Endothelial cell of umbilical vein (primary cell): Measurements from ENCODE around the gene TTI1. TPM values are rescaled to one million over a fixed set of nuclear protein-coding genes. Genes with fewer than 3 reads are reported as not detected.

ENCODE experiments used
- BruUV-seq: library from RNA; stranded (reverse); fragments of 400-500 nt; replicated peaks from 2 replicates; lab custom pipeline; 2021; lab: Mats Ljungman, UMichigan
- CTCF ChIA-PET: fragments of 300-600, 350-600 bp; sonication (Branson Sonifier 250); formaldehyde crosslinking; loops from one replicate; lab custom pipeline; 2021; ENCODE audit warnings: antibody characterized with exemption, inconsistent platforms; lab: Charles Lee
- POLR2A ChIA-PET: fragments of 300-600, 350-600 bp; sonication (Branson Sonifier 250); formaldehyde crosslinking; loops from one replicate; lab custom pipeline; 2021; ENCODE audit warnings: antibody characterized with exemption, inconsistent platforms; lab: Charles Lee
- DNase-seq: peaks from one replicate; pipeline ENCODE4 v3.0.0-alpha.2; 2011; ENCODE audit warnings: low read depth, low spot score
- FAIRE-seq: peaks from 2 replicates; lab custom pipeline; 2011; peaks lifted over from hg19 to GRCh38; lab: Jason Lieb, UNC
- H2AFZ ChIP-seq: 2 replicates; pipeline ENCODE4 v1.6.0; 2012; ENCODE audit warnings: low read depth, low read length, control low read depth, inconsistent platforms
- H3K27ac ChIP-seq: 2 replicates; pipeline ENCODE4 v1.5.1; 2011; ENCODE audit warnings: low read depth, mild to moderate bottlenecking, control low read depth, low read length, moderate library complexity; ENCODE audit not compliant: insufficient read depth
- H3K27me3 ChIP-seq, 2 experiments: 2 replicates each; pipeline versions ENCODE4 v1.6.0 to v1.6.1; 2011; ENCODE audit warnings: low read length in 2 of 2, mixed read lengths in 1 of 2; ENCODE audit not compliant: control insufficient read depth in 2 of 2, insufficient read depth in 2 of 2
- H3K36me3 ChIP-seq, 2 experiments: 2 replicates in 1 of 2; 3 replicates in 1 of 2; pipeline ENCODE4 v1.5.1; 2011; ENCODE audit warnings: low read length in 2 of 2, mild to moderate bottlenecking in 1 of 2, moderate library complexity in 1 of 2; ENCODE audit not compliant: control insufficient read depth in 2 of 2, insufficient read depth in 2 of 2; ENCODE audit errors: extremely low read depth in 1 of 2
- H3K4me1 ChIP-seq: 3 replicates; pipeline ENCODE4 v1.5.1; 2011; ENCODE audit warnings: mild to moderate bottlenecking, low read length; ENCODE audit not compliant: control insufficient read depth, insufficient read depth; ENCODE audit errors: extremely low read depth
- H3K4me2 ChIP-seq: 2 replicates; pipeline ENCODE4 v1.6.1; 2011; ENCODE audit warnings: low read length, control low read depth, mixed read lengths; ENCODE audit not compliant: insufficient read depth
- H3K4me3 ChIP-seq, 3 experiments: fragments of 200-600 bp in 1 of 3; sonication (generic), shearing (Covaris generic) in 1 of 3; replicated peaks in 1 of 3; 2 replicates each; pipeline ENCODE4 v1.5.1; 2011 to 2016; ENCODE audit warnings: control low read depth in 3 of 3, low read length in 3 of 3, mild to moderate bottlenecking in 2 of 3, inconsistent platforms in 1 of 3, low read depth in 1 of 3, moderate library complexity in 1 of 3; ENCODE audit not compliant: insufficient read depth in 1 of 3
- H3K79me2 ChIP-seq: 2 replicates; pipeline ENCODE4 v1.6.0; 2012; ENCODE audit warnings: low read length, inconsistent platforms; ENCODE audit not compliant: control insufficient read depth, insufficient read depth
- H3K9ac ChIP-seq: replicated peaks from 2 replicates; pipeline ENCODE3; 2011; ENCODE audit warnings: low read length, control low read depth; ENCODE audit not compliant: insufficient read depth; ENCODE audit errors: extremely low read depth
- H3K9me1 ChIP-seq: replicated peaks from 3 replicates; pipeline ENCODE4 v1.6.0; 2011; ENCODE audit warnings: mild to moderate bottlenecking, low read length; ENCODE audit not compliant: control insufficient read depth, insufficient read depth; ENCODE audit errors: extremely low read depth
- H3K9me3 ChIP-seq: replicated peaks from 2 replicates; pipeline ENCODE4 v1.5.1; 2012; ENCODE audit warnings: low read length, inconsistent platforms; ENCODE audit not compliant: control insufficient read depth, insufficient read depth
- H4K20me1 ChIP-seq: replicated peaks from 2 replicates; pipeline ENCODE3; 2011; ENCODE audit warnings: mild to moderate bottlenecking, low read length; ENCODE audit not compliant: control insufficient read depth, insufficient read depth; ENCODE audit errors: extremely low read depth
- EZH2 ChIP-seq: IDR thresholded peaks from 2 replicates; pipeline ENCODE4 v1.6.1; 2012; ENCODE audit warnings: borderline replicate concordance, low read depth, mild to moderate bottlenecking, moderate library complexity, low read length, inconsistent platforms; ENCODE audit not compliant: severe bottlenecking
- FOS ChIP-seq: IDR thresholded peaks from 2 replicates; pipeline ENCODE4 v1.6.1; 2011; ENCODE audit warnings: mild to moderate bottlenecking, low read length, moderate library complexity, borderline replicate concordance; ENCODE audit not compliant: insufficient read depth
- GATA2 ChIP-seq: IDR thresholded peaks from 2 replicates; pipeline ENCODE4 v1.7.0; 2011; ENCODE audit warnings: low read depth, mild to moderate bottlenecking, moderate library complexity, mixed read lengths, low read length; ENCODE audit not compliant: insufficient read length, insufficient read depth
- JUN ChIP-seq: IDR thresholded peaks from 2 replicates; pipeline ENCODE4 v1.6.1; 2011; ENCODE audit warnings: borderline replicate concordance, low read depth; ENCODE audit not compliant: insufficient read length, insufficient read depth
- MYC ChIP-seq: IDR thresholded peaks from one replicate; pipeline ENCODE4 v1.6.1; 2011; ENCODE audit warnings: mild to moderate bottlenecking, low read depth, low read length
- POLR2AphosphoS5 ChIP-seq: IDR thresholded peaks from 2 replicates; pipeline ENCODE4 v1.6.1; 2012; ENCODE audit warnings: low read depth, mild to moderate bottlenecking, control low read depth, low read length, moderate library complexity; ENCODE audit not compliant: insufficient read depth
- dilution Hi-C: fragments of 300-500 bp; cut with MboI; formaldehyde crosslinking; loops from one replicate; pipeline ENCODE4 v1.15.0; 2019; ENCODE audit warnings: low sequenced_read_pairs; ENCODE audit not compliant: extremely low pct_ligation_motif_present
- intact Hi-C: fragments of 100-400 bp; cut with micrococcal nuclease; formaldehyde crosslinking; loops from one replicate; pipeline ENCODE4 v1.10.0; 2022
- polyA plus RNA-seq, 4 experiments: library from polyadenylated mRNA; depleted of rRNA in 3 of 4; stranded (reverse) in 3 of 4; unstranded in 1 of 4; fragments of >200 nt; gene quantifications; 2 replicates each; pipeline versions ENCODE4 v1.2.1 to v1.2.3, GENCODE V29; 2011 to 2012; ENCODE audit warnings: missing spikeins in 1 of 4
- total RNA-seq: library from RNA; stranded (reverse); gene quantifications from 2 replicates; pipeline ENCODE4 v1.2.3, GENCODE V29; 2021
- TF ChIP-seq, protein P1 (sequence below), 2 donors: IDR thresholded peaks; 1 replicate in 1 of 2; 2 replicates in 1 of 2; pipeline ENCODE4 v1.5.1; 2011; ENCODE audit warnings: low read length in 2 of 2, mild to moderate bottlenecking in 2 of 2, moderate library complexity in 2 of 2, control low read depth in 1 of 2, inconsistent platforms in 1 of 2, low read depth in 1 of 2; ENCODE audit not compliant: insufficient read depth in 1 of 2; ENCODE audit errors: extremely low read depth in 1 of 2

TTI1 gene
- total and polyA plus RNA-seq, 2 donors (not counting 3 experiments of a cell fraction or from before 2014, with no cell fraction given) = 13.2 to 23.2 TPM

GRCh38 chr20:37984018-37984785 is 49.1 kb downstream of the TTI1 start:
- no peak for FAIRE-seq
- Histone ChIP-seq H3K36me3 (peaks cover 0 to 2% of the 10 kb centered on the region in 2 experiments), H3K9me3 (no peaks in the 10 kb centered on the region), H2AFZ (no peak overlapping the region), H3K4me1 (peaks cover 1% of the 10 kb centered on the region), H3K27ac (no peak overlapping the region), H3K27me3 (no peaks in the 10 kb centered on the region), H4K20me1 (no peaks in the 10 kb centered on the region), H3K79me2 (no peaks in the 10 kb centered on the region), H3K9ac (no peak overlapping the region), H3K9me1 (no peaks in the 10 kb centered on the region), H3K4me2 (no peak overlapping the region), H3K4me3 (no peak overlapping the region)
- intact Hi-C loops (no loop called here), dilution Hi-C loops (no loop called here)
- TF ChIP-seq POLR2AphosphoS5 = no peak
- TF ChIP-seq JUN = no peak
- TF ChIP-seq, protein P1, sequence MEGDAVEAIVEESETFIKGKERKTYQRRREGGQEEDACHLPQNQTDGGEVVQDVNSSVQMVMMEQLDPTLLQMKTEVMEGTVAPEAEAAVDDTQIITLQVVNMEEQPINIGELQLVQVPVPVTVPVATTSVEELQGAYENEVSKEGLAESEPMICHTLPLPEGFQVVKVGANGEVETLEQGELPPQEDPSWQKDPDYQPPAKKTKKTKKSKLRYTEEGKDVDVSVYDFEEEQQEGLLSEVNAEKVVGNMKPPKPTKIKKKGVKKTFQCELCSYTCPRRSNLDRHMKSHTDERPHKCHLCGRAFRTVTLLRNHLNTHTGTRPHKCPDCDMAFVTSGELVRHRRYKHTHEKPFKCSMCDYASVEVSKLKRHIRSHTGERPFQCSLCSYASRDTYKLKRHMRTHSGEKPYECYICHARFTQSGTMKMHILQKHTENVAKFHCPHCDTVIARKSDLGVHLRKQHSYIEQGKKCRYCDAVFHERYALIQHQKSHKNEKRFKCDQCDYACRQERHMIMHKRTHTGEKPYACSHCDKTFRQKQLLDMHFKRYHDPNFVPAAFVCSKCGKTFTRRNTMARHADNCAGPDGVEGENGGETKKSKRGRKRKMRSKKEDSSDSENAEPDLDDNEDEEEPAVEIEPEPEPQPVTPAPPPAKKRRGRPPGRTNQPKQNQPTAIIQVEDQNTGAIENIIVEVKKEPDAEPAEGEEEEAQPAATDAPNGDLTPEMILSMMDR (IDR thresholded peaks at IDR 0.05; ENCODE audit: extremely low read depth in 1 of 2, insufficient read depth in 1 of 2, low read depth in 1 of 2, low read length in 2 of 2) = no peak
- TF ChIP-seq MYC = no peak
- no peak for TF ChIP-seq EZH2
- no peak for TF ChIP-seq GATA2
- TF ChIP-seq FOS = no peak
- no TSS peak for BruUV-seq
- POLR2A ChIA-PET = no interaction called here
- CTCF ChIA-PET = interaction anchor here (0.9 to 1.7 kb wide), 5 partner anchors 9 to 420 kb away, joined by 3 to 5 read pairs (median 3); no protein-coding TSS in a partner anchor
- DNase-seq = no peak
